Type B pancreatic cell (in vitro differentiated cells): ENCODE results near the gene TUSC1. TPM values are rescaled to one million over a fixed set of nuclear protein-coding genes. Genes with fewer than 3 reads are reported as not detected.
"Not testable (repeated sequence)": the region's sequence is repeated elsewhere in the genome, so short reads cannot be mapped to it uniquely, and the experiment has no call there.

ENCODE experiments used
- DNase-seq: peaks from one replicate; pipeline ENCODE4 v3.0.0; 2021; ENCODE audit warnings: mixed read lengths; ENCODE audit not compliant: unreplicated experiment; ENCODE audit errors: extremely low spot score
- H3K27ac Mint-ChIP-seq: 2 replicates; pipeline ENCODE4 v1.8.0; 2021; ENCODE audit warnings: mild to moderate bottlenecking, mixed read lengths
- H3K27me3 Mint-ChIP-seq: 2 replicates; pipeline ENCODE4 v1.8.0; 2021; ENCODE audit warnings: mixed read lengths
- H3K36me3 Mint-ChIP-seq: 2 replicates; pipeline ENCODE4 v1.8.0; 2021; ENCODE audit warnings: mixed read lengths
- H3K4me1 Mint-ChIP-seq: one replicate; pipeline ENCODE4 v1.8.0; 2021; ENCODE audit warnings: mixed read lengths; ENCODE audit not compliant: unreplicated experiment
- H3K4me3 Mint-ChIP-seq: 2 replicates; pipeline ENCODE4 v1.8.0; 2021; ENCODE audit warnings: mild to moderate bottlenecking, mixed read lengths
- H3K9me3 Mint-ChIP-seq: 2 replicates; pipeline ENCODE4 v1.8.0; 2021; ENCODE audit warnings: mixed read lengths
- CTCF ChIP-seq: fragments of 200-600 bp; sonication (generic); conservative IDR thresholded peaks from 2 replicates; pipeline ENCODE4 v1.5.0; 2021; ENCODE audit warnings: antibody characterized with exemption, mild to moderate bottlenecking
- total RNA-seq: library from RNA; stranded (reverse); gene quantifications from 2 replicates; pipeline ENCODE4 v1.2.1, GENCODE V29; 2021; ENCODE audit warnings: low replicate concordance

TUSC1 gene
- total RNA-seq, 1 donor from 2014 or later = not detected

DNA sequence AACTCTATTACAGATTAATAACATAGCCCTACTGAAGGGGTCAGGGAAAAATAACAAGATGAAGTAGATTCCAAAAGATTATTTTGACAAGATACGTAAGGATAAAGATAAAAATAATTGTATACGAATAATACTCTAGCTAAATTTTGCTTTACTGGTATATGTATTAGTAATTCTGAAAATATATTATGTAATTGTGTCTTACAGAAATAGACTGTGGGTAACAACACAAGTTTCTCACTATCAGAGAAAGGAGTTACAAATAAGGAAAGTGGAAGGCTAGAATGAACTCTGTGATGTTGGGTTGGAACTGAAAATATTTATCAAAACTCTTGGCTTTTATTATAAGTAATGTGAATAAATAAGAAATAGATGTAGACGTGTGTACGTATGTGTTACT is 26.6 kb upstream of the TUSC1 start:
- DNase-seq = no peak
- no peaks in the 10 kb centered on the region for H3K36me3 Mint-ChIP-seq
- no peaks in the 10 kb centered on the region for H3K27me3 Mint-ChIP-seq
- no peaks in the 10 kb centered on the region for H3K9me3 Mint-ChIP-seq
- no peak overlapping the region for H3K27ac Mint-ChIP-seq
- no peaks in the 10 kb centered on the region for H3K4me1 Mint-ChIP-seq
- H3K4me3 Mint-ChIP-seq = no peak overlapping the region
- TF ChIP-seq CTCF = no peak

DNA sequence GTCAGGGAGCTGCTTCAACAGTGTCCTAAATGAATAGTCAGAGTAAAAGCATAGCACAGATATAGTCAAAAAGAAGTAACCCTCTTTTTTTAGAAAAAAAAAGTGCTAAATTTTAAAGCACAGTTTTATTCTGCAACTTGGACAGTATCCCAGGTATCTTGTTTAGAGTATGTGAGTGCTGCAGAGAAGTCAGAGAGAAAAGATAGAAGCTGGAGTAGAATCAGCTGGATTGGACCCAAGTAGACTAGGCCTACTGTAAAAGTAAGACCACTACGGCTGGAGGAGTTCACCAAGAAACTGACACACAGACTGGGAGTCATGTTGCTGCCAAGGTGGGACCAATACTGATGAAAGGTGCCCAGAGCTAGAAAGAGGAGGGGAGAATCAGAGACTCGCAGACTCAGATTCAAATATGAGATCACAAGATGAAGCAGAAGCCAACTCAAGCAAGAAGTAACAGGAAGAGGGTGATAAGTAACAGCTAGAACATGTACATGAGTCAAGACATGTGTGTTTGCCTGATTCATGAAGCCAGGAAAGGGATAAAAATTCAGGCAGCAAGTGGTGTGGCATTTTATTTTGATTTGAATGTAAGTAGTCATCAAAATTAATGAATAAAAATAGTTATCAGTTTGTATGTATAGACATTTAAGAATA is 25.6 kb upstream of the TUSC1 start:
- H3K27me3 Mint-ChIP-seq = no peaks in the 10 kb centered on the region
- TF ChIP-seq CTCF = no peak
- no peaks in the 10 kb centered on the region for H3K4me1 Mint-ChIP-seq
- H3K9me3 Mint-ChIP-seq = no peaks in the 10 kb centered on the region
- no peak for DNase-seq
- H3K36me3 Mint-ChIP-seq = no peaks in the 10 kb centered on the region
- H3K27ac Mint-ChIP-seq = no peak overlapping the region
- H3K4me3 Mint-ChIP-seq = no peak overlapping the region

DNA sequence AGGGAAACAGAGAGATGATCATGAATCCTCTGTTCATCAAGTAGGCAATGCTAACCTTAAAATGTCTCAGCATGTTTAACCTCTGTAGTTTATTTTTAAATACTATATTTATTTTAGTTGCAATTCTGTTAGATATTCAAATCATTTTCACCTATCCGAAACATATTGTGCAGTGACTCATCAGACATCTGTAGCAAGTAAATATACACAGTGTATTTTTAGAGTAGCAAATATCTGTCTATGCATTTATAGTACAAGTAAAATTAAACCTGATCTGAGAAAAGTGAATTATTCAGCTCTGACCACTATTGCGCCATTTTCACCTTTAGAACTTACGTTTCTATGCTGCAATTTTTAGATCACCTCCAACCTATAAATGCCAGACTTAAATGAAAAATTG is 24.3 kb upstream of the TUSC1 start:
- no peaks in the 10 kb centered on the region for H3K27me3 Mint-ChIP-seq
- no peaks in the 10 kb centered on the region for H3K4me1 Mint-ChIP-seq
- no peaks in the 10 kb centered on the region for H3K9me3 Mint-ChIP-seq
- no peaks in the 10 kb centered on the region for H3K36me3 Mint-ChIP-seq
- no peak for DNase-seq
- no peak overlapping the region for H3K4me3 Mint-ChIP-seq
- H3K27ac Mint-ChIP-seq = no peak overlapping the region
- no peak for TF ChIP-seq CTCF

DNA sequence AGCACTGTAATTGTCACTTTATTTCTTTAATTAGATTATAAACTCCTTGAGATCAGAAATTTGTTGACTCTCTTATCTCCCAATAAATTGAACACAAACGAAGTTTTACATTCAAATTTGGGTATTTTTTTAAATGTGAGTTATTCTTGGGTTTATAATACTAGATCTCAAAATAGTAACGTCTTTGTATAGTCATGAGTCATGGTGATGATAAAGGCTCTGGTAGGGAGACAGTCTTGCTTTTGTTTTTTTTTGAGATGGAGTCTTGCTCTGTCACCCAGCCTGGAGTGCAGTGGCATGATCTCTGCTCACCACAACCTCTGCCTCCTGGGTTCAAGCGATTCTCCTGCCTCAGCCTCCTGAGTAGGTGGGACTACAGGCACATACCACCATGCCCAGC is 22.7 kb upstream of the TUSC1 start:
- not testable (repeated sequence) for H3K4me1 Mint-ChIP-seq, H3K27ac Mint-ChIP-seq, H3K9me3 Mint-ChIP-seq, DNase-seq, H3K36me3 Mint-ChIP-seq, H3K4me3 Mint-ChIP-seq, H3K27me3 Mint-ChIP-seq

- Mint-ChIP-seq H3K27ac (no peak overlapping the region), H3K4me3 (no peak overlapping the region), H3K4me1 (no peaks in the 10 kb centered on the region), H3K9me3 (no peaks in the 10 kb centered on the region), H3K36me3 (no peaks in the 10 kb centered on the region), H3K27me3 (no peaks in the 10 kb centered on the region)
- no peak for TF ChIP-seq CTCF
- no peak for DNase-seq
Observed at GRCh38 chr9:25700430-25700829, 22.2 kb upstream of the TUSC1 start.

DNA sequence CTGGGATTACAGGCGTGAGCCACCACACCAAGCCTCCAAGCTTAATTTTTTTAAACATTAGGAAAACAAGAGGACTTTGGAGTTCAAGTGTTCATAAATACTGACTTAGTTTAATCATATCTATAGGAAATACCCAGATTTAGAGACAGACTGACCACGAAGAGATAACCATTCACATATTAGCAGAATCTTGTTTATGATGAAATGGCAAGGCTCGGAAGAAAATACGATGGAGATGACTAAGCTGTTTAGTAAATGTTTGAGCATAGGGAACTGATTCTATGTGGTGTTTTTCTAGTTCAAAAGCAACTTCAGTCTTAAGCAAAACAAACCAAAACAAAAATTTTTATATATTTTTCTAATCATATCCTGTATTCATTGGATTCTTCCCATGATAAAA is 13.5 kb upstream of the TUSC1 start:
- DNase-seq = no peak
- H3K27ac Mint-ChIP-seq = no peak overlapping the region
- TF ChIP-seq CTCF = no peak

More for the DNA sequence above, 13.5 kb upstream of the TUSC1 start:
- Mint-ChIP-seq H3K4me1 (no peaks in the 10 kb centered on the region), H3K4me3 (no peak overlapping the region), H3K27me3 (no peaks in the 10 kb centered on the region), H3K36me3 (no peaks in the 10 kb centered on the region), H3K9me3 (no peaks in the 10 kb centered on the region)
